ENCODE measurements around the gene C11orf58. TPM values are rescaled to one million over a fixed set of nuclear protein-coding genes. Genes with fewer than 3 reads are reported as not detected.

The C11orf58 gene
- polyA plus RNA-seq, 1 donor from 2014 or later, result 226 TPM

- no peaks in the 10 kb centered on the region for H3K36me3 ChIP-seq (ENCODE audit: insufficient read depth, low read length)
- H2AFZ ChIP-seq (ENCODE audit: low read depth, low read length), result peak overlapping the region; percentile 75
- H3K9me3 ChIP-seq (ENCODE audit: low read length), result peaks cover 3% of the 10 kb centered on the region
- H3K27me3 ChIP-seq (ENCODE audit: insufficient read depth, low read depth, low read length), result no peaks in the 10 kb centered on the region
- H3K9me2 ChIP-seq (ENCODE audit: insufficient read depth, low read length), result no peaks in the 10 kb centered on the region
- H3K4me3 ChIP-seq (ENCODE audit: low read length), result peak overlapping the region; percentile 75
- H3K4me2 ChIP-seq (ENCODE audit: low read length), result peak overlapping the region; percentile 60
- peak overlapping the region; percentile 99 for H3K27ac ChIP-seq (ENCODE audit: low read length)
- H3F3A ChIP-seq (ENCODE audit: insufficient read depth, low read length, poor library complexity, severe bottlenecking), result no peaks in the 10 kb centered on the region
- H3K79me2 ChIP-seq (replicated peaks; ENCODE audit: insufficient read depth, low read length), result peaks cover 43% of the 10 kb centered on the region
- TF ChIP-seq REST (IDR thresholded peaks at IDR 0.05; ENCODE audit: borderline replicate concordance) (peak; percentile 79), TAF1 (IDR thresholded peaks at IDR 0.05; ENCODE audit: low read depth) (no peak), MXI1 (conservative IDR thresholded peaks at IDR 0.05; ENCODE audit: poor library complexity, severe bottlenecking) (no peak), POLR2AphosphoS5 (IDR thresholded peaks at IDR 0.05) (no peak), RAD21 (conservative IDR thresholded peaks at IDR 0.05) (no peak), SMC3 (conservative IDR thresholded peaks at IDR 0.05; ENCODE audit: poor library complexity) (peak; percentile 12), EP300 (conservative IDR thresholded peaks at IDR 0.05; ENCODE audit: poor library complexity, severe bottlenecking) (no peak), EZH2 (IDR thresholded peaks at IDR 0.05; ENCODE audit: borderline replicate concordance, insufficient read depth, low read length, poor library complexity, severe bottlenecking) (no peak)
- TF ChIP-seq, protein P1, sequence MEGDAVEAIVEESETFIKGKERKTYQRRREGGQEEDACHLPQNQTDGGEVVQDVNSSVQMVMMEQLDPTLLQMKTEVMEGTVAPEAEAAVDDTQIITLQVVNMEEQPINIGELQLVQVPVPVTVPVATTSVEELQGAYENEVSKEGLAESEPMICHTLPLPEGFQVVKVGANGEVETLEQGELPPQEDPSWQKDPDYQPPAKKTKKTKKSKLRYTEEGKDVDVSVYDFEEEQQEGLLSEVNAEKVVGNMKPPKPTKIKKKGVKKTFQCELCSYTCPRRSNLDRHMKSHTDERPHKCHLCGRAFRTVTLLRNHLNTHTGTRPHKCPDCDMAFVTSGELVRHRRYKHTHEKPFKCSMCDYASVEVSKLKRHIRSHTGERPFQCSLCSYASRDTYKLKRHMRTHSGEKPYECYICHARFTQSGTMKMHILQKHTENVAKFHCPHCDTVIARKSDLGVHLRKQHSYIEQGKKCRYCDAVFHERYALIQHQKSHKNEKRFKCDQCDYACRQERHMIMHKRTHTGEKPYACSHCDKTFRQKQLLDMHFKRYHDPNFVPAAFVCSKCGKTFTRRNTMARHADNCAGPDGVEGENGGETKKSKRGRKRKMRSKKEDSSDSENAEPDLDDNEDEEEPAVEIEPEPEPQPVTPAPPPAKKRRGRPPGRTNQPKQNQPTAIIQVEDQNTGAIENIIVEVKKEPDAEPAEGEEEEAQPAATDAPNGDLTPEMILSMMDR (IDR thresholded peaks at IDR 0.05; ENCODE audit: poor library complexity, severe bottlenecking), result no peak
- H3K9ac ChIP-seq (ENCODE audit: low read length), result peak overlapping the region; percentile 97
- H4K20me1 ChIP-seq (ENCODE audit: insufficient read depth), result no peaks in the 10 kb centered on the region
These were observed 642 bp upstream of the C11orf58 start for GRCh38 chr11:16737818-16738192.

DNA sequence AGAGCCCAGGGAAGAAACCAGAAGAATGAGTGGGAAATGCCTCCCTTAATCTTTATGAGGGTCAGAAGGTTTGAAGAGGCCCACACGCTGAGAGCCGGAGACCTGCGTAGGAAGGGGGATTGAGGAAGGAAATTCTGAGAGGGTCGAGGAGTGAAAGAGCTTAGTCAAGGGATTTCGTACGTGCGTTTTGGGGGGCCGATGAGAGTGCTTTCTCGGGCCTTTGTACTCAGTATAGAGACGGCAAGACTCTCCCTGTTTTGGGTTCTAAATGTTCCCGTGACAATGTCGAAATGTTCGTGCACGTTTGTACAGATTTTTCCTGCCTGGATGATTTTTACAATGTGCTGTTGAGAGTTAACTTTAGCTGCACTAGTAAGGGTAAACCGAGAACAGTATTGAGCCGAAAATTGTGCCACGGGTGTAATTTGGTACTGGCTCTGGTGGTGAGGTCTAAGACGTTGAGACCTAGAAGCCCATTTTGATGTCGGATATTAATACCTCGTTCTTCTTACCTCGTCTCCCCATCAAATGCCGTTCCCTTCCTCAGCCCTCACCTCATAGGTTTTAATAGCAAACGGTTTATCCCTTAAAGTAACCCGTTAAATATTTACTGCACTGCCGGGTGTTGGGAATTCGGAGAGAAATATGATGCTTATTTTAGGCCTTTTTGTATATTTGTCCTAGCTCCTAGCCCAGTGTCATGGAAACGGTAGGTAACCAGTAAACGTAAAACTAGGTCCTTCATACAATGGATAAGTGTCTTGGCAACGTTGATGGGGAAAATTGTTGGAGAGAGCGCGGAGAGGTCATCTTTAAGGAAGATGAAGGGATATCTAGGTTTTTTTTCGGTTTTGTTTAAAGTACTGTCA is 734 bp downstream of the C11orf58 start:
- peak overlapping the region; percentile 75 for H3K4me3 ChIP-seq (ENCODE audit: low read length)
- H3K9me3 ChIP-seq (ENCODE audit: low read length), result peaks cover 3% of the 10 kb centered on the region
- H2AFZ ChIP-seq (ENCODE audit: low read depth, low read length), result peak overlapping the region; percentile 85
- H3K4me2 ChIP-seq (ENCODE audit: low read length), result peak overlapping the region; percentile 69
- no peaks in the 10 kb centered on the region for H3K36me3 ChIP-seq (ENCODE audit: insufficient read depth, low read length)
- no peaks in the 10 kb centered on the region for H3K9me2 ChIP-seq (ENCODE audit: insufficient read depth, low read length)
- H3K79me2 ChIP-seq (replicated peaks; ENCODE audit: insufficient read depth, low read length), result peaks cover 57% of the 10 kb centered on the region
- H3K9ac ChIP-seq (ENCODE audit: low read length), result peak overlapping the region; percentile 97
- peaks cover 3% of the 10 kb centered on the region for H4K20me1 ChIP-seq (ENCODE audit: insufficient read depth)
- H3K27ac ChIP-seq (ENCODE audit: low read length), result peak overlapping the region; percentile 99
- TF ChIP-seq POLR2AphosphoS5 (IDR thresholded peaks at IDR 0.05), result peak; percentile 28
- TF ChIP-seq, protein P1 (IDR thresholded peaks at IDR 0.05; ENCODE audit: poor library complexity, severe bottlenecking), result no peak
- no peaks in the 10 kb centered on the region for H3F3A ChIP-seq (ENCODE audit: insufficient read depth, low read length, poor library complexity, severe bottlenecking)
- H3K27me3 ChIP-seq (ENCODE audit: insufficient read depth, low read depth, low read length), result no peaks in the 10 kb centered on the region
